Islet of Langerhans (tissue), 1 donor: ENCODE data around the gene MACROD2.
"Not testable (repeated sequence)": the region's sequence is repeated elsewhere in the genome, so short reads cannot be mapped to it uniquely, and the experiment has no call there.

Experiments used
- FAIRE-seq: peaks from one replicate; lab custom pipeline; 2011; peaks lifted over from hg19 to GRCh38; lab: Jason Lieb, UNC

The MACROD2 gene

DNA sequence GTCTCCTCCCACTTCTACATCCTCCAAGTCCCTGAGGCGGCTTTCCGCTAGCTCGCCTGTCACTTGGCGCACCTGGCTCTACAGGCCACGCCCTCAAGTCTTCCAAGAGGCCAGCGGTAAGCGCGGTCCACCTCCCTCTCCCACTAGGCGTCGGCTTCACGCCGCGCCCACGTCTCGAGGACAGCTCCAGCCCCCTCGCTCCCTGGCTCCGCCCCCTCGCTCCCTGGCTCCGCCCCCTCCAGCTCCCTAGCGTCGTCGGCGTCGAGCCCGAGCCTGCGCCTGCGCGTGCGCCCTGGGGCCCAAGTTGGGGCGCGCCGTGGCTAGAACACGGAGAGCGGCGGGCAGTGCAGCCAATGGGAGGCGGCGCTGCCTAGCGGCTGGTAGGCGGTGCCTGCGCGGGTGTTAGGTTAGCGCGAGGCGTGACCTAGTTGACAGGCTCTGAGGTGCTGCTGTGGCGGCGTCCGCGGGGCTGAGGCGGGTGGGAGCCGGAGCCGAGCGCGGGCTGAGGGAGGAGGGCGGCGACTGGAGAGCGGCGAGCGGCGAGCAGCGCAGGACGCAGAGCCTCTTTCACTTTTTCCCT lies at the start of gene MACROD2:
Gene MACROD2 (plus strand): TSS at position 431 of the 580 bp plus-strand sequence.
- FAIRE-seq, result no peak

DNA sequence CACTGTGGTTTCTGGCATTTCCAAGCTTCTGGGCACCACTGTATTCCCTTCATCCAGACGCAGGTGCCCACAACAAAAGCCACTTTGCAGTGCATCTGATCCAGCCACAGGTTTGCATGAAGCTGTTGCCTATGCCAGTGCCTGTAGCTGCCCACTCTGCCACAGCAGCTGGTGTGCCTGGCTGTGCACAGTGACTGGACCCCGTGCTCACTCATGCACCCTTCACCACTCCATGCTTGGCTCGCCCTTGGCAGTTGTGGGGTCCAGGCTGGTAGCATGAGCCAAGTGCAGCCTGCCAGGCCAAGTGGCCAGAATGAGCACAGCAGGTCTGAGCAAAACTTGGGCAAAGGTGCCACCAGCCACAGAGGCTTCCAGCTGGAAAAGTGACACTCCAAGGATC lies 47.6 kb upstream of the MACROD2 start:
- no peak for FAIRE-seq

DNA sequence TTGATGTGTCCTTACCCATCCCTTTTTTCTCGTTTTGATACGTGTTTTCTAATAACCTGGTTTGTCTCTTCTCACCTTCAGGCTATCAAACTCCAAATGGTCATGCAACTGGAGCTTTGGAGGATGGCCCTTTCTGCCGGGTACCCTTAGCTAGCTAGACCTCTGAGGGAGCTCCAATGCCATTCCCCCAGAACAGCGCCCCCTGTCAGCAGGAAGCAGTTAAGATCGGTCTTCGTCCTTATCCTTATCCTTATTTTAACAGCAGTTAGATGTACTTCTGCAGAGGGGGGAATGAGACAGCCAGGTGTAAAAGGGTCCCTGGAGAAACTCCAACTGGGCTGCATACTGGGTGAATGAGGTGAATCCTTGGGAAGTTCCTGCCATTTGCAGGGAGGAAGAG lies 42.1 kb upstream of the MACROD2 start:
- FAIRE-seq, result no peak

DNA sequence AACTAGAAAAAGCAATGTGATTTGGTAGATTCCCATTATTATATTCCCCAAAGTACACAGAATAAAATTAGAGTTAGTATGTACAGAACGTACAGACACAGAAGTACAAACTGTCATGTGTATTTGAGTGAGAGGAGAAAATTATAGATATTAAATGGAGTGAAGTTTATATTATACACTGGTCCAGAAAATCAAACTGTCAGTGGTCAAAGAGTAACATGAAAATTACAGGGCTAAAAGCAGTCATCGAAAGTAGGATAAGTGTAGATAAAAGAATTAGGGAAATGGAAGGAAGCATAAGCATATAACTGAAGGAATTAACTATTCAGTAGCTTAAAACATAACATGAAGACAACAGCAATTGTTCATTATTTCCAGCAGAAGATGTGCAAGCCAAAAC lies 35.2 kb upstream of the MACROD2 start:
- no peak for FAIRE-seq

DNA sequence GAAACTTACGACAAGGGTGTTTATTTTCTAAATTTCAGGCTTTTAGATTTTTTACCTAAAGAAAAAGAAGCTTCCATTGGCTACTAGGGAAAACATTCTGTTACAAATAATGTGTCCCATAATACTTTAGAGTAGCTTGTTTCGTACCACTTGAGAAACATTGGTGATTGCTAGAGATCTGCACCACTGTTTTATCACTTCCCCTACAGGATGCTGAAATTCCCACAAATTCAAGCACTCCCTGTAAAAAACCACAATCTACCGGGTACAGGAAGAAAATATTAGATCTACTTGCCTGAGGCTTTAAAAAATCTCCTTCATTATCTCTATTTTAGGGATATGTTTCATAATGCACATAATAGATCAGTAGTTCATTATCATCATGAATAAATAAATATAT lies 34.8 kb upstream of the MACROD2 start:
- FAIRE-seq, result no peak

DNA sequence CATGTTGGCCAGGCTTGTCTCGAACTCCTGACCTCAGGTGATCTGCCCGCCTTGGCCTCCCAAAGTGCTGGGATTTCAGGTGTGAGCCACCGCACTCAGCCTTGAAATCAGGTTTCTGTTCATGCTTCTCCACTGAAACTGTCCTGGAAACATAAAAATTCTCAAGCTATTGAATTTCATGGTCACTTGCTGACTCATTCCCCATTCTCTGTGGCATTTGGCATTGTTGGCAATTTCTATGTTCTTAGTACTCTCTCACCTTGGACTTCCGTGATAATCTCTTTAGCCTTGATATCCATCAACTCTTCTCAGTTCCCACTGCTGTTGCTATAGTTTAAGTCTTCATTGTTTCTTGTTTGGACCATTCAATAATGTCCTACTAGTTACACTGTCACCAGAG lies 11.1 kb upstream of the MACROD2 start:
- no peak for FAIRE-seq

DNA sequence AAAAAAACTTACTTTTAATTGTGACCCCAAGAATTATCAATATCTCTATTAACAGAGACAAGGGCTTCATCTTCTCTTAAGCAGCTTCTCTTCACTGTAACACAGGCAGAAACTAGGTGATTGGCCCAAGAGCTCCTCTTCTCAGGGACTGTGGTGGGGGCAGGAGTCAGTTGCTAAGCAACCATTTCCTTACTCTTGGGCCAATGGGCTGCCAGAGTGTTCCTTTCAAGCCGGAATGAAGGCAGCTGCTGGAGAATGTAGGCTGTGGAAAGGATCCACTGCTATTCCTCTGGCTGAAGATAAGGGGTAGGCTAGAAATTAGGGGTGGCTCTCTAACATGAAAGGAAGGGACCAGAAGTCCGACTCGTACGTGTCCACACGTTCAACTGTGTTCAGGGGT lies 4.9 kb upstream of the MACROD2 start, which contains the start of gene SEL1L2:
Gene SEL1L2 (minus strand): TSS at position 150 of the 400 bp plus-strand sequence. CDS start 80 bp downstream, at position 70.
- no peak for FAIRE-seq

DNA sequence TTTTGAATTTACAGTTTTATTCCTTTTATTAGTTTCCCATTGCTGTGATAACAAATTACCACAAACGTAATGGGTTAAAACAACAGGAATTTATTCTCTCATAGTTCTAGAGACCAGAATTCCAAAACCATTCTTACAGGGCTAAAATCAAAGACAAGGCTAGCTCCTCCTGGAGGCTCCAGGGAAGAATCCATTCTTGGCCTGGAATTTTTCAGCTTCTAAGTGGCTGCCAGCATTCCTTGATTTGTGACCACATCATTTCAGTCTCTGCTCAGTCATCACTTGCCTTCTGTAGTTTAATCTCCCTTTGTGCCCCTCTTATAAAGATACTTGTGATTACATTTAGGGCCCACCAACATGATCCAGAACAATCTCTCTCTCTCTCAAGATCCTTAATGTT lies 4.0 kb upstream of the MACROD2 start:
- no peak for FAIRE-seq

DNA sequence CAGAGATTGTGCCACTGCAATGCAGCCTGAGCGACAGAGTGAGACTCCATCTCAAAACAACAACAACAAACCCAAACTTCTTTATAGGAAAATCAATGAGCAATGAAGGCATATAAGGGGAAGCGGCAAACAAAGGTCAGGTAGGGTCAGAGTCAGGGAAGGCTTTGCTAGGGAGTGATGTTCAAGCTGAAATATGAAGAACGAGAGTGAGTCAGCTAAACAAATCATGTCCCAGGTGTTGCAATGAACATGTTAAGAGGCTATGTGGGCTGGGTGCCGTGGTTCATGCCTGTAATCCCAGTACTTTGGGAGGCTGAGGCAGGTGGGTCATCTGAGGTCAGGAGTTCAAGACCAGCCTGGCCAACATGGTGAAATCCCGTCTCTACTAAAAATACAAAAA lies 3.4 kb upstream of the MACROD2 start:
- FAIRE-seq, result not testable (repeated sequence)

DNA sequence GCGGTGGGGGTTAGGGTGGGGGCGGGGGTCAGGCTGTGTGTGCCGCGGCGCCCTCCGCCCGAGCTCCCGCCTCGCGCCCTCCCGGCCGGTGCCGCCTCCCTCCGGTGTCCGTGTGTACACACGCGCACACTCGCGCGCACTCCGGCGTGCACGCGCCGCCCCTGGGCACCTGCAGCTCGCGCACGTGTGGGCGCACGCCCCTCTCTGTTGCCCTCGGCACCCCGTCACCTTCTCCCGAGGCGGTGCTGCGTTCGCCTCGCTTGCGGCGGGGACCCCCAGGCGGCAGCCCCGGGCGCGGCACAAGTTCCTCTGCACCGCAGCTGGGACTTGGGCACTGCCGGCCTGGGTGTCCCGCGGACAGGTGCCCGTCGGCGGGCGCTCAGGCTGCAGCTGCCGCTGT lies 525 bp downstream of the MACROD2 start:
- FAIRE-seq, result no peak

DNA sequence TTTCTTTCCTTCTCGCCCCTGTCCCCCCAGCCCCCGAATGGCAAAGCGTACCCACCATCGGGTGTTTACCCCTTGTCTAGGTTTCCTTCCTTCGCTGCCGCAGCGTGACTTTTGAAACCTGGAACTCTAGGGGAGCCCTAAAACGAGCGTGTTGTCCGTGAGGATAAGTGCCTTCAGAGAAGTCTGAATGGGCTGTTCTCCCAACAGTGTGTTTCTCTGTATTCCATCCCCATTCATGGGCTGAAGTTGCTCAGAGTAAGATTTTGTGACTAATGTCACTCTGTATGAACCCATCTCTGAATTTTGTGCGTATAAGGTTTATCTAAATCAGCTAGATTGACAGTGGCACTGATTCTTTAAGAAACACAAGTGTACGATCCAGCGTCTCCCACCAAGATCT lies 949 bp downstream of the MACROD2 start:
- FAIRE-seq, result no peak

DNA sequence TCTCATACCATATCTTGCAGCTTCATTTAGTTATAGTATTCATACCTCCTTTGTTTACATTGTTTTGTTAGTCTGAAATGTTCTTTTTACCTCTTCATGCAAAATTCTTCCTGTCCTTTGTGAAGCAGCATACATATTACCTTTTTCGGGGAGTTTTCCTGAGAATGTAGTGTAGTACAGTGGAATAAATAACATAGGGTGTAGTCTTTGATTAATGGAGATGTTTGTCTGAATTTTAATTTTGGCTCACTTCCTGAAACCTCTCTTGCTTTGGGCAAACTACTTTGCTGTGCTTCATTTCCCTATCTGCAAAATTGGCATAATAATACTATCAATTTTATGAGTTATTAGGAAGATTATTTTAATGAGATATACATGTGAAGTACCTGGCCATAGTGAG lies 5.6 kb downstream of the MACROD2 start:
- FAIRE-seq, result no peak

DNA sequence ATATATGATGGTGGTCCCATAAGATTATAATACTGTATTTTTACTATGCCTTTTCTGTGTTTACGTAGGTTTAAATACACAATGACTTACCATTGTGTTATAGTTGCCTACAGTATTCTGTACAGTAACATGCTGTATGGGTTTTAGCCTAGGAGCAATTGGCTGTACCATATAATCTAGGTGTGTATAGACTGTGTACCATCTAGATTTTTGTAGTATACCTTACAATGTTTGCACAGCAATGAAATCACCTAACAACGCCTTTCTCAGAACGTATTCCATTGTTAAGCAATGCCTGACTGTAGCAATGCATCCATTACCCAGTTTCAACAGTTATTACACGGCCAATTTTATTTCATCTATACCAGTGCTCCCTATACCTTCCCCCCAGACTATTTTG lies 10.7 kb downstream of the MACROD2 start:
- no peak for FAIRE-seq

DNA sequence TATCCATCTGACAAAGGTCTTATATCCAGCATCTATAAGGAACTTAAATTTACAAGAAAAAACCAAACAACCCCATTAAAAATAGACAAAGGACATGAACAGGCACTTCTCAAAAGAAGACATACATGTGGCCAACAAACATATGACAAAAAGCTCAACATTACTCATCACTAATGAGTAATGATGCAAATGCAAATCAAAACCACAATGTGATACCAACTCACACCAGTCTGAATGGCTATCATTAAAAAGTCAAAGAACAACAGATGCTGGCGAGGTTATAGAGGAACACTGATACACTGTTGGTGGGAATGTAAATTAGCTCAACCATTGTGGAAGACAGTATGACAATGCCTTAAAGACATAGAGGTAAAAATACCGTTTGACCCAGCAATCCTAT lies 13.9 kb downstream of the MACROD2 start:
- FAIRE-seq, result no peak

DNA sequence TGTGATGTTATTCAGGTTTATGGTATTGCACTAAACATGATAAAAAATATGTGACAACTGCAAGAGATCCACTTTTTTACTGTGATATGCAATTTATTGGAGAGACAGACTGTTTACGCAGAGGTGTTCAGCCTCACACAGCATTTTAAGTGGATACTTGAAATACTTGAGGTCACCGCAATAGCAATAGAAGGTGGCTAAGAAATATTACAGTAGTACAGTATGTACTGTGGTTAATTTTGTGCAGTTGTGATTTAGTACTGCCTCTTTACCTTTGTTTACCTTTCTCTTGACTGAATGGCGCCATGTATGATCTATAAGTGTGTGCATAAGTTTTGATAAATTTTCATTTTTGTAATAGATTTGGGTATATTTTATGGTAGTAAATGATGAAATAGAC lies 17.4 kb downstream of the MACROD2 start:
- no peak for FAIRE-seq

DNA sequence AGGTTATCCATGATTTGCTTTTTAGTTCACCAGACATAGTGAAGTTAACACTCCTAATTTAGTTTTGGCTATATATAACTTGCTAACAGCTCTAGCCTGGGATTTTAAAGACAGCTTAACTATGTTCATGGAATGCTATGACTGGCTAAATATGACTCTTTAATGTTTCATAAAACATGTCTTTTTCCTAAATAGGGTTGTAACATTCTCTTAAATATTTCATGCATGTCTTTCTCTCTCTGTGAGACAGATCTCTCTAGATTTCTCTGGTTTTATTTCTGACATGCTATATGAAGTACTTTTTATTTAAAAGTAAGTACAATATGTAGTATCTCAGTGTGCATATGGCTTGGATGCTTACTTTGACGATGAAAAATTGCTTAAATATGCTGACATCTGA lies 35.7 kb downstream of the MACROD2 start:
- FAIRE-seq, result no peak

DNA sequence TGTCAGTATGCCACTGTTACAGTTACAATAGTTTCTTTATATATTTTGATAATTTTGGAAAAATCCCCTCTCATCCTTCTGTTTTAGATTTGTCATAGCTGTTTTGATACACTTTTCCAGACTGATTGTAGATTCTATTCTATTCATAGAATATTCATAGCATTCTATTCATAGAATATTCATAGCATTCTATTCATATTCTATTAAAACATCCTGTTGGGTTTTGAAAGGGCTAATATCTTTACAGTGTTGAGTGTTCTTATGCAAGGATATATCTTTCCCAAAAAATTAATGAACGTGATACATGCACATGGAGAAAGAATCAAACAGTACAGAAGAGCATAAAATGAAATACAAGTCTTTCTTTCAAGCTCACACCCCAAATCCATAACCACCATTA lies 38.0 kb downstream of the MACROD2 start:
- no peak for FAIRE-seq

DNA sequence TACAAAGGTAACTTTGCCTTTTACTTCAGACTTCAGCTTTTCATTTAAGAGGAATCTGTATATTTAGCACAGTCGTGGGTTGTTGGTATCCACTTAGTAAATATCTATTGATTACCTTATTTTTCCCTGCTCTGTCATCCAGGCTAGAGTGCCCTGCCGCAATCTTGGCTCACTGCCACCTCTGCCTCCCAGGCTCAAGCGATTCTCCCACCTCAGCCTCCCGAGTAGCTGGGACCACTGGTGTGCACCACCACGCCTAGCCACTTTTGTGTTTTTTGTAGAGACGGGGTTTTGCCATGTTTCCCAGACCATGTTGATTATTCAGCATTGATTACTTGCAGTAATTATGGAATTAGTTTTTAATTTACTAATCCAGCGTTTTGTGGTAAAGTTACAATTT lies 41.3 kb downstream of the MACROD2 start:
- no peak for FAIRE-seq

DNA sequence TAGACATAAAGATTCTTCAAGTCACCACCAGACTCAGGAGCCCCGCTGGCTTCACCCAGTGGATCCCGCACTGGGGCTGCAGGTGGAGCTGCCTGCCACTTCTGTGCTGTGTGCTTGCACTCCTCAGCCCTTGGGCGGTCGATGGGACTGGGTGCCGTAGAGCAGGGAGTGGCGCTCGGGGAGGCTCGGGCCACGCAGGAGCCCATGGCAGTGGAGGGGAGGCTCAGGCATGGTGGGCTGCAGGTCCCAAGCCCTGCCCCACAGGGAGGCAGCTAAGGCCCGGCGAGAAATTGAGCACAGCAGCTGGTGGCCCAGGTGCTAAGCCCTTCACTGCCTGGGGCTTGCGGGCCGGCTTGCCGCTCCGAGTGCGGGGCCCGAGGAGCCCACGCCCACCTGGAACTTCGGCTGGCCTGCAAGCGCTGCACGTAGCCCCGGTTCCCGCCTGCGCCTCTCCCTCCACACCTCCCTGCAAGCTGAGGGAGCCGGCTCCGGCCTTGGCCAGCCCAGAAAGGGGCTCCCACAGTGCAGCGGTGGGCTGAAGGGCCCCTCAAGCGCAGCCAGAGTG lies 49.5 kb downstream of the MACROD2 start:
- not testable (repeated sequence) for FAIRE-seq

DNA sequence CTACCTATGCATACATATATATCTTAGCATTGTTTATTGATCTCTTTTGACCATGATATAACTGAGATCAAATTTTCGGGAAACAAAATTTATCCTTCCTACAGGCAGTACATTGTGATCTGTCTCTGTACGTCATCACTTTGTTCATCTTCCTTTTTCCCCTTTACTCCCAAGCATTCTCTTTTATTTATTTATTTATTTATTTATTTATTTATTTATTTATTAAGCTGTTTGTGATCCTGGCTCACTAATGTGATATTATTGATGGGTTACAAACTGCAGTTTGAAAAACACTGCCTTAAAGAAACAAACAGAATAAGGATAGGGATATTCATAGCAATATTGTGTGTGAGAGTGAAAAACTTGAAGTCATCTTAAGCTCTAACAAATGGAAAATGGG lies 51.2 kb downstream of the MACROD2 start:
- FAIRE-seq, result peak; percentile 51

DNA sequence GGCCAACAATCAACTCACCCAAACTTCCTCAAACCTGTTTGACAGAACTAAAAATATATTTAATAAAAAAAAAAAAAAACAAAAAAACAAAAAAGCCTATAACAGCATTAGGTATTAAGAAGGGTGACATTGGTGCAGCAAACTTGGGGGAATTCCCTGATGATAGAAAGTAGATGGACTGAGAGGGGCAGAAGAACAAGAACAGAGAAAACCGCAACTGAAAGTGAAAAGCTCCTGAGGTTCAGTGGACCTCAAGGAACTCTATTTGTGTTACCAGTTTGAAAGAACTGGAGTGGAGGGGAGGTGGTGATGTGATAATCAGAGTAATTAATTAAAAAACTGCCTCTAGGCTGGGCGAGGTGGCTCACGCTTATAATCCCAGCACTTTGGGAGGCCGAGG lies 53.8 kb downstream of the MACROD2 start:
- no peak for FAIRE-seq

DNA sequence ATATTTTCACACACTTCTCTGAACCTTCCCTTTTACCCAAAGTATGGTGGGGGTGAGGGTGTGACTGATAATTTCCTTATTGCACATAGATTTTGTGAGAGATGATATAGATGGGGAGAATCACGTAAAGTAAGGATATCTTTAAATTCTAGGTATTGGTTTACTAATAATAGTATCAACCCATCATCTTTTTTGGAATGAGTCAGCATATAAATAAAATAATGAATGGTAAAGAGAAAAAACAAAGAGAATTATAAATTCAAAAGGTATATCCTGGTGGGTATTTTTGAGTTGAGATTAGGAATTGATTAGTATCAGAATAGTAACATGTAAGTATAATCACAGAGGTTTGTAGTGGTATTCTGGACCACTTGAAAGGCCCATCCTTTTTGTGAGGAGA lies 56.1 kb downstream of the MACROD2 start:
- FAIRE-seq, result no peak

DNA sequence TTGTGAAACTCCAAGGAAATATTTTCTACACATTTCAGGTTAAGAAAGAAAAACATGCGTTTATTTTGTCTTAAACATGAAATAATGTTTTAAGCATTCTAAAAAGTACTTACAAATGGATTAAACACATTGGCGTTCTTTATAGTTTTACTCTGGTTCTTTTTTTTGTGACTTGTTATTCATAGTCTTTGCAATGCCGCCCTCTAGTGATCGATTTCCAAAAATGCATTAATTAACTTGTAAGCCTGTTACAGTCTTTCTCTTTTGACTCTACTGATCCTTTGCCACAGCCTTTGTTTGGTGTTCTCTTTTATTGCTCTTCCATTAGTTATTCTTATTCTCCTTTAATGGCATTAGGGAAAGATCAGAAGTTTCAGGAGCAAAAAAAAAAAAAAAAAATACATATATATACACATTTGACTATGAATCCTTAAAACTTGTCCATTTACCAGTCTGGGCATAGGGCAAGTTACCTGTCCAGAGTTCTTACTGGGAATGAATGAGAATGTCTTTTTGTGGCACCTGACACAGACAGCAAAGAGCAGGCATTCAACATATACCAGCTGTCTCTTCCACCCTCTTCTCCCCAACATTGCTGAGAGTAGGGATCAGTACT lies 59.9 kb downstream of the MACROD2 start:
- peak; percentile 100 for FAIRE-seq

DNA sequence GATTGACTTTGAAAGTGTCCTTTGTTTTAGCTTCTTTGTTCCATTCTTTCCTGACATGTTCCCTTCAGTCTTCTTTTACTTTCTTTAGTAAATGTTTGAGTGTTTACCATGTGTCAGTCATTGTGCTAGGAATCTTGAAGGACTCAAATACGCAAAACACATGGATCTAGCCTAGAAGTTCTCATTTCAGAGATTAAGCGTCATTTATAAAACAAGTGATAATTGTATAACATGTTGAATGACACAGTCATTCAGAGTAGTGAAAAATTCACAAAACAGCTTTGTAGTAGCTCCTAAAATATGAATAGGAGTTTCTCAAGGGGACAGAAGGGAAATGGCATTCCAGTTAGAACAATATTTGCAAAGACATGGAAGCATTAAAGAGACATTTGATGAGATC lies 66.9 kb downstream of the MACROD2 start:
- FAIRE-seq, result no peak
